CD4-positive, CD25-positive, alpha-beta regulatory T cell (primary cell): Measurements from ENCODE around the gene EDN2. TPM values are rescaled to one million over a fixed set of nuclear protein-coding genes. Genes with fewer than 3 reads are reported as not detected.

ENCODE experiments used
- polyA plus RNA-seq, 4 donors: library from polyadenylated mRNA; unstranded; fragments of 300-500 nt; fragmentation: Illumina TruSeq; gene quantifications; one replicate each; pipeline ENCODE4 v1.2.3, GENCODE V29; 2021
- total RNA-seq: library from RNA; stranded (reverse); gene quantifications from one replicate; pipeline ENCODE4 v1.2.3, GENCODE V29; 2022

EDN2 gene
- total and polyA plus RNA-seq, 5 donors from 2014 or later: 0.52 TPM; not detected in 4

Other genes with a start within 250 kb of the EDN2 start
- 27.6 TPM for gene SCMH1, start 242.4 kb downstream of the EDN2 start, total RNA-seq
- 1 to 10 TPM; 3.4 to 7.3 (median 5.2) TPM for gene SCMH1, start 242.4 kb downstream of the EDN2 start, polyA plus RNA-seq
- 0.91 TPM for gene FOXO6, start 123.2 kb downstream of the EDN2 start, total RNA-seq
- gene FOXO6, start 123.2 kb downstream of the EDN2 start, polyA plus RNA-seq: not detected